K562 (cell line): ENCODE data around the gene HTRA3.

Experiments
- GTF2F1 ChIP-seq: IDR thresholded peaks from 2 replicates; pipeline ENCODE4 v1.6.1; 2011; ENCODE audit warnings: low read depth, low read length, improper control_type of control experiment
- HMG20A ChIP-seq: fragments of 450-650 bp; formaldehyde crosslinking; conservative IDR thresholded peaks from 2 replicates; pipeline ENCODE4 v1.4.0; 2020; ENCODE audit warnings: mild to moderate bottlenecking, mixed read lengths
- JUNB ChIP-seq: fragments of 450-650 bp; formaldehyde crosslinking; conservative IDR thresholded peaks from 2 replicates; pipeline ENCODE4 v1.4.0; 2020; ENCODE audit warnings: mild to moderate bottlenecking
- PHF20 ChIP-seq: fragments of 450-650 bp; IDR thresholded peaks from 2 replicates; pipeline ENCODE4 v1.6.1; 2018; ENCODE audit not compliant: partially characterized antibody

DNA sequence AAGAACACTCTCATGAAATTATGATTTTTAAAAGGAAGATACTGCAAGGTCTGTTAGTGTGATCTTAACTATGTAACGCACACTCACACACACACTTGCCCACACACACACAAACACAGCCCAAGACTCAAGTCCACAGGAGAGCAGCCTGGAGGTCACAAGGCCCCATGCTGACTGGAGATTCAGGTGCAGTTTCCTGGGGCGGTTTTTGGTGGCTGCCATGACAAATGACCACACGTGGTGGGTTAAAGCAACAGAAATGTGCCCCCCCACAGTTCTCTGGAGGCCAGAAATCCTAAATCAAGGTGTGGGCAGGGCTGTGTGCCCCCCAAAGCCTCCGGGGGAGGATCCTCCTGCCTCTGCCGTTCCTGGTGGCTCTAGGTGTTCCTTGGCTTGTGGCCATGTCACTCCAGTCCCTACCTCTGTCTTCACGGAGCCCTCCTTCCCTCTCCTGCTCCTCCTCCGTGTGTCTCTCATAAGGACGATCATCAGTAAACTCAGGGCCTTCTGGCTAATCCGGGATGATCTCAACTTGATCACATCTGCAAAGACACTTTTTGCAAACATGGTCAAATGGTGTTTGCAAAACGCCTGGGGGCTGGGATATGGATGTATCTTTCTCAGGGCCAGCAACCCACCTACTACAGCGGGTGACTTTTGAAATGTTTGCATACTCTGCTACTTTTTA, 9.7 kb upstream of the HTRA3 start:
- TF ChIP-seq HMG20A (CRISPR knock-in tag) (no peak), PHF20 (no peak), GTF2F1 (no peak), JUNB (no peak)
